Trophoblast cell (in vitro differentiated cells and primary cell): ENCODE measurements around the gene GNB1.

Experiments used
- DNase-seq, 2 donors: peaks; one replicate each; pipeline ENCODE4 v3.0.0-alpha.2; 2016
- H2AFZ ChIP-seq: 2 replicates; pipeline ENCODE4 v1.6.1; 2013; ENCODE audit warnings: low read length, moderate library complexity, mild to moderate bottlenecking; ENCODE audit not compliant: insufficient read depth, poor library complexity
- H2AK5ac ChIP-seq: 2 replicates; pipeline ENCODE4 v1.6.1; 2013; ENCODE audit warnings: mild to moderate bottlenecking, low read length
- H2BK120ac ChIP-seq: 2 replicates; pipeline ENCODE4 v1.6.1; 2013; ENCODE audit warnings: low read length, mild to moderate bottlenecking, moderate library complexity; ENCODE audit not compliant: insufficient read depth, poor library complexity
- H2BK12ac ChIP-seq: 2 replicates; pipeline ENCODE4 v1.6.1; 2013; ENCODE audit warnings: mild to moderate bottlenecking, low read length, moderate library complexity
- H2BK5ac ChIP-seq: 2 replicates; pipeline ENCODE4 v1.6.1; 2013; ENCODE audit warnings: low read length, low read depth, moderate library complexity, mild to moderate bottlenecking; ENCODE audit not compliant: poor library complexity
- H3K14ac ChIP-seq: 2 replicates; pipeline ENCODE4 v1.6.1; 2013; ENCODE audit warnings: mild to moderate bottlenecking, low read length
- H3K18ac ChIP-seq: 2 replicates; pipeline ENCODE4 v1.6.1; 2013; ENCODE audit warnings: mild to moderate bottlenecking, low read length
- H3K23ac ChIP-seq: 2 replicates; pipeline ENCODE4 v1.6.1; 2013; ENCODE audit warnings: low read length
- H3K27ac ChIP-seq: 2 replicates; pipeline ENCODE4 v1.5.1; 2013; ENCODE audit warnings: low read depth, mild to moderate bottlenecking, inconsistent platforms, low read length, moderate library complexity
- H3K27me3 ChIP-seq: 2 replicates; pipeline ENCODE4 v1.6.1; 2013; ENCODE audit warnings: inconsistent platforms, mild to moderate bottlenecking, low read length, moderate library complexity; ENCODE audit not compliant: insufficient read depth
- H3K36me3 ChIP-seq, 2 experiments: 1 replicate in 1 of 2; 2 replicates in 1 of 2; pipeline ENCODE4 v1.6.1; 2013; ENCODE audit warnings: low read length in 2 of 2, mild to moderate bottlenecking in 2 of 2, moderate library complexity in 1 of 2; ENCODE audit not compliant: insufficient read depth in 2 of 2, control insufficient read depth in 1 of 2
- H3K4ac ChIP-seq: 2 replicates; pipeline ENCODE4 v1.6.1; 2013; ENCODE audit warnings: low read depth, mild to moderate bottlenecking, low read length, moderate library complexity
- H3K4me1 ChIP-seq, 2 experiments: 1 replicate in 1 of 2; 2 replicates in 1 of 2; pipeline ENCODE4 v1.6.1; 2013; ENCODE audit warnings: low read length in 2 of 2, mild to moderate bottlenecking in 2 of 2, moderate library complexity in 1 of 2; ENCODE audit not compliant: insufficient read depth in 2 of 2, control insufficient read depth in 1 of 2
- H3K4me2 ChIP-seq: 2 replicates; pipeline ENCODE4 v1.6.1; 2013; ENCODE audit warnings: inconsistent platforms, mild to moderate bottlenecking, low read length, moderate library complexity
- H3K4me3 ChIP-seq: 2 replicates; pipeline ENCODE4 v1.5.1; 2013; ENCODE audit warnings: mild to moderate bottlenecking, low read depth, low read length, inconsistent platforms
- H3K79me1 ChIP-seq: one replicate; pipeline ENCODE4 v1.6.1; 2013; ENCODE audit warnings: low read length
- H3K79me2 ChIP-seq: 2 replicates; pipeline ENCODE4 v1.6.1; 2013; ENCODE audit warnings: low read length, mild to moderate bottlenecking; ENCODE audit not compliant: control insufficient read depth, insufficient read depth, poor library complexity
- H3K9ac ChIP-seq: 2 replicates; pipeline ENCODE4 v1.6.1; 2013; ENCODE audit warnings: mild to moderate bottlenecking, low read length
- H3K9me3 ChIP-seq: 2 replicates; pipeline ENCODE4 v1.6.1; 2013; ENCODE audit warnings: low read depth, mild to moderate bottlenecking, control low read depth, inconsistent platforms, low read length; ENCODE audit not compliant: insufficient read depth
- H4K12ac ChIP-seq: 2 replicates; pipeline ENCODE4 v1.6.1; 2013; ENCODE audit warnings: low read depth, mild to moderate bottlenecking, low read length, moderate library complexity
- H4K8ac ChIP-seq: 2 replicates; pipeline ENCODE4 v1.6.1; 2013; ENCODE audit warnings: low read depth, mild to moderate bottlenecking, low read length, moderate library complexity
- H4K91ac ChIP-seq: one replicate; pipeline ENCODE4 v1.6.1; 2013; ENCODE audit warnings: low read depth, mild to moderate bottlenecking, low read length, moderate library complexity
- WGBS: extraction: QIAGEN DNeasy Blood & Tissue Kit; methylation state at CpG from one replicate; pipeline ENCODE4 v1.1.7; 2013; ENCODE audit warnings: missing lambda C conversion rate; ENCODE audit not compliant: insufficient read length, insufficient coverage; ENCODE audit errors: extremely low coverage; 5-methylcytosine and 5-hydroxymethylcytosine counted together

The GNB1 gene

DNA sequence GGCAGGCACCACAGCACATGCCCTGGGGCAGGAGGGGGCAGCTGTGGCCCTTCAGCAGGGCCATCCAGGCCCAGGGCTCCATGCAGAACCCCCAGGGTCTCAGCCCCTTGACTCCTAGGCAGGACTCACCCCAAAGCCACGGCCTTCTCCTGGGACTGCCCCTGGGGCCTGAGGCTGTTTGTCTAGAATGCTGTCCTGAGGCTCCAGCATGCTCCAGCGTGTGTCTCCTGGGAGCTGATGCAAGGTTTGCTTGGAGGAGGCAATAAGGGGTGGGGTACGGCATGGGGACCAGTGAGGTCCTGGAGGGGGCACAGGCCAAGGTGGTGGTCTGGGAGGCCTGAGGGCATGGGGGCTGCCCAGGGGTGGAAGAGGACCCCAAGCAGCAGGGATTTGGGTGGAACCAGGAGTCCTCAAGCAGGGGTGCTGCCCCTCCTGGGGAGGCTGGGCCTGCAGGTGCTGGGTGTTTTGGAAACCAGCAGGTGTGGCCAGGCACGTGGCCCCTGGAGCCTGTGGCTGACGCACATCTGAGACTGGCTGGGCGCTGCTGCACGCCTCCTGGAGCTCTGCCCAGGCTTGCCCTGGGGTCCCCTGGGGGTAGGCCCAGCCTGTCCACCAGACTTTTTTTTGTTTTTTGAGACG is 16.3 kb upstream of the GNB1 start:
- Histone ChIP-seq H2AFZ (no peak overlapping the region), H4K8ac (peak overlapping the region; percentile 63), H4K12ac (no peak overlapping the region), H3K18ac (peak overlapping the region; percentile 66), H3K9me3 (peaks cover 3% of the 10 kb centered on the region), H3K4me2 (no peak overlapping the region), H4K91ac (peak overlapping the region; percentile 82), H3K4me3 (no peak overlapping the region), H3K79me1 (peaks cover 19% of the 10 kb centered on the region), H3K23ac (no peak overlapping the region), H2BK12ac (no peak overlapping the region), H2BK120ac (peak overlapping the region; percentile 40), H3K79me2 (peaks cover 8% of the 10 kb centered on the region), H3K14ac (peak overlapping the region; percentile 36), H2AK5ac (peak overlapping the region; percentile 4), H3K9ac (no peak overlapping the region), H3K4ac (no peak overlapping the region), H3K27me3 (no peaks in the 10 kb centered on the region), H3K36me3 (no peaks in the 10 kb centered on the region), H3K27ac (peak overlapping the region; percentile 13), H3K4me1 (peaks cover 13 to 18% of the 10 kb centered on the region in 2 experiments), H2BK5ac (peak overlapping the region; percentile 11)
- WGBS = no CpG with 5 or more reads among the region's 8 CpGs
- peak; percentile 85 to 97 for DNase-seq

DNA sequence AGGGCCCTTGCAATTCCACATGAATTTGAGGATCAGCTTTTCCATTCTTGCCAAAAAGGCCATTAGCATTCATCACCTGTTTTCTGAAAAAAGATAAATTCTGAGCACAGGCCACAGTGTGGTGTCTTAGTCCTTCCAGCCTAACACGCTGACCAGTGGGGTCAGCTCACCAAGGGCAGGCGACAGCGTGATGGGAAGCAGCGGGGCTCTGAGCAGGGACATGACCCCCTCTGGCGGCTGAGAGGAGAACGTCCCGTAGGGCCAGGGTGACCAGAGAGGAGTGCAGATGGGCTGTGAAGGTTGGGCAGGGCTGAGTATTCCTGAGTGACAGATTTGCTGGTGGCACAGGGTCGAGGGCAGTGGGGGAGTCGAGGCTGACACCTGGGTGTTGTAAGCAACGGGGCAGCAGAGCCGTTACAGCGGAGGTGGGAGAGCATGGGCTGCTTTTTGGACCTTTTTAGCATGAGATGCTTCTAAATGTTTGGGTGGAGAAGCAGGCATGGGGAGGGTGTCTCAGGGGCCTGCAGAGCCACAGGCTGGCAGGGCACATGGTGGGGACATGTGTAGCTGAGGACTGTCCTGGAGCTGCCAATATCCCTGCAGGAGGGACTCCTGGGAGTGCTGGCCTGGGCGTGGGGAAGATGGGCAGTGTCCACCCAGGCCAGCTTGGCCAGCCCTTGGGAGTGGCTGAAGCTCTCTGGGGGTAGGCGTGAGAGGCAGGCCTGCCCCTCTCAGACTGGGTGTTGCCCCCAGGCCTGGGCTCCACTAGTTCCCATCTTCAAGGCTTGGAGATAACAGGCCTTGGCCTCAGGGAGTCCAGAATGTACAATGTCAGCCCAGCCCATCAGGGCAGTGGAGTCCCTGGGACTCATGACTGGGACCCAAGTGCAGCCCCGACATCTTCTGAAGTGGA is 15.6 kb upstream of the GNB1 start:
- Histone ChIP-seq H4K91ac (peak overlapping the region; percentile 27), H3K36me3 (no peaks in the 10 kb centered on the region), H2AK5ac (no peak overlapping the region), H2BK5ac (no peak overlapping the region), H3K4me2 (no peak overlapping the region), H2BK12ac (peak overlapping the region; percentile 10), H3K18ac (no peak overlapping the region), H3K79me2 (peaks cover 8% of the 10 kb centered on the region), H3K27ac (peak overlapping the region; percentile 13), H3K4ac (no peak overlapping the region), H4K12ac (no peak overlapping the region), H3K9me3 (peaks cover 3% of the 10 kb centered on the region), H3K23ac (no peak overlapping the region), H2BK120ac (no peak overlapping the region), H3K9ac (no peak overlapping the region), H3K14ac (no peak overlapping the region), H2AFZ (no peak overlapping the region), H4K8ac (no peak overlapping the region), H3K4me1 (peaks cover 13 to 18% of the 10 kb centered on the region in 2 experiments), H3K4me3 (no peak overlapping the region), H3K27me3 (no peaks in the 10 kb centered on the region), H3K79me1 (peaks cover 19% of the 10 kb centered on the region)
- peak; percentile 85 to 93 for DNase-seq
- WGBS = no CpG with 5 or more reads among the region's 15 CpGs

DNA sequence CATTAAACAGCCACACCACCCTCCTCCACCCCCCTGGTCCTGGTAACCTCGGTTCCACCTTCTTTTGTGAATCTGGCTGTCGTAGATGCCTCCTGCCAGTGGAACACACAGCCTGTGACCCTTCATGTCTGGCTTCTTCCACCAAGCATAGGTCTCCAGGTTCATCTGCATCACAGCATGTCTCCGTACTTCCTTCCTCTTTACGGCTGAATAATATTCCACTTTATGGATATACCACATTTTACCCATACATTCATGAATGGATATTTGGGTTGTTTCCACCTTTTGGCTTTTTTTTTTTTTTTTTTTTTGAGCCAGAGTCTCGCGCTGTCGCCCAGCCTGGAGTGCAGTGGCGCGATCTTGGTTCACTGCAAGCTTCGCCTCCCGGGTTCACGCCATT is 12.3 kb upstream of the GNB1 start:
- Histone ChIP-seq H3K4me3 (no peak overlapping the region), H3K4me2 (no peak overlapping the region), H2BK5ac (no peak overlapping the region), H4K12ac (no peak overlapping the region), H3K14ac (no peak overlapping the region), H4K8ac (no peak overlapping the region), H2BK12ac (no peak overlapping the region), H3K23ac (peak overlapping the region; percentile 13), H3K27ac (no peak overlapping the region), H3K27me3 (no peaks in the 10 kb centered on the region), H3K36me3 (no peaks in the 10 kb centered on the region), H2AK5ac (no peak overlapping the region), H3K79me1 (peaks cover 7% of the 10 kb centered on the region), H3K79me2 (peaks cover 1% of the 10 kb centered on the region), H3K9me3 (peaks cover 5% of the 10 kb centered on the region), H2BK120ac (no peak overlapping the region), H3K4me1 (peaks cover 6 to 11% of the 10 kb centered on the region in 2 experiments), H3K9ac (no peak overlapping the region), H3K4ac (no peak overlapping the region), H4K91ac (no peak overlapping the region), H3K18ac (no peak overlapping the region), H2AFZ (no peak overlapping the region)
- DNase-seq = no peak
- WGBS = no CpG with 5 or more reads among the region's 12 CpGs

DNA sequence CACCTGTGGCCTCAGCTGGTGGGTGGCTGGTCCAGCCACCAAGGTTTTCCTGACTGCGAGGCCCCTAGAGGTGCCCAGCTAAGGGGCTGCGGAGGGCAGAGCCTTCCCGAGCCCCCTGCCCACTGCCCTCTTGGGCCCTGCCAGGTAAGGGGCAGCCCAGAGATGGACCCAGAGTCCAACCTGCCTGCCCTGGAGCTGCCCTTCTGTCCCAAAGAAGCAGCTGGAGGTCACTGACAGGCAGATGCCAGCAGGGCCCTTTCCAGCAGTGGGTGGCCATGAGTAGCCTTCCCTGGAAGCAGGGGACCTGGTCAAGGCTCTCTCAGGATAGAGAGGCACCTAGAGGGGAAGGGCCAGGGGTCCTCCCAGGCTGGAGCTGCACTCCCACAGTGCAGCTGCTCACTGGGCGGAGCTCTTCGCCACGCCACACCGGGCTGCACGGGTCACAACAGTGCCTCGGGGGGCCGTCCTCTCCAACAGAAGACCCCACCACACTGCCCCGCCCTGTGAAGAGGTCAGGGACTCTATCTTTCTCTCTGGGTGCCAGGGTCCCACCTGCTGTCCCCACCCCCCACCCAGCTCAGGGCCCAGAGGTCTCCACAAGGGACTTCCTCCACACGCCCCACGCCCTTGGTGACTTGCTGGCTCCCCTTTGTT is 10.9 kb upstream of the GNB1 start:
- Histone ChIP-seq H3K4me1 (peaks cover 4 to 6% of the 10 kb centered on the region in 2 experiments), H3K23ac (no peak overlapping the region), H3K79me2 (no peaks in the 10 kb centered on the region), H3K27me3 (no peaks in the 10 kb centered on the region), H4K12ac (no peak overlapping the region), H3K9ac (no peak overlapping the region), H2AFZ (no peak overlapping the region), H3K79me1 (no peaks in the 10 kb centered on the region), H2BK120ac (no peak overlapping the region), H3K18ac (no peak overlapping the region), H4K8ac (no peak overlapping the region), H3K4ac (no peak overlapping the region), H3K9me3 (peaks cover 6% of the 10 kb centered on the region), H2AK5ac (no peak overlapping the region), H3K4me3 (no peak overlapping the region), H2BK5ac (no peak overlapping the region), H2BK12ac (no peak overlapping the region), H3K27ac (no peak overlapping the region), H3K14ac (no peak overlapping the region), H4K91ac (no peak overlapping the region), H3K36me3 (no peaks in the 10 kb centered on the region), H3K4me2 (no peak overlapping the region)
- no CpG with 5 or more reads among the region's 13 CpGs for WGBS
- DNase-seq = no peak
